Neural cell (in vitro differentiated cells): ENCODE measurements around the gene TMTC1.

Experiments
- CTCF ChIP-seq: fragments of 450-650 bp; IDR thresholded peaks from 2 replicates; pipeline ENCODE4 v1.5.1; 2014; ENCODE audit warnings: antibody characterized with exemption, mild to moderate bottlenecking, moderate library complexity; ENCODE audit not compliant: poor library complexity, severe bottlenecking
- MXI1 ChIP-seq: fragments of 450-650 bp; conservative IDR thresholded peaks from 2 replicates; pipeline ENCODE4 v1.6.1; 2014; ENCODE audit warnings: antibody characterized with exemption, mild to moderate bottlenecking; ENCODE audit not compliant: poor library complexity, severe bottlenecking
- POLR2AphosphoS5 ChIP-seq: IDR thresholded peaks from 2 replicates; pipeline ENCODE4 v1.6.1; 2012
- TAF1 ChIP-seq: IDR thresholded peaks from 2 replicates; pipeline ENCODE4 v1.6.1; 2012; ENCODE audit warnings: low read depth

DNA sequence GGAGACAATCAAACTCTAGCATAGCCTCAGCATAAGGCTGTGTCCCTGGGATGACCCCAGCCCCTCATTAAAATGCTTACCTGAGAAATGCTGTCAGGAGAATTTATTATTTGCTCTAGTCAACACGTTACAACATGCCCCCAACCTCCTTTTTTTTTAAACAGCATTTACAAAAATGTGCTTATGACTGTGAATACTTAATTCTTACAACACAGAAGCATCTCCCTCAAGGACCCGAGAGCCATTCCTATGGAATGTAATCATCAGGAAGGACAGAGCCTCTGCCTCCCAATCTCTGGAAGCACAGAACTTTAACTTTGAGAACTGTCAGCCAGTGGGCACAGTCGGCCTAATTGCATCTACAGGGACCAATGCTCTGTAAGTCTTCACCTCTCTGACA is 149.7 kb downstream of the TMTC1 start:
- TF ChIP-seq CTCF: no peak
- no peak for TF ChIP-seq POLR2AphosphoS5
- no peak for TF ChIP-seq TAF1
- TF ChIP-seq MXI1: no peak
